ENCODE measurements around the gene FAM210A. TPM values are rescaled to one million over a fixed set of nuclear protein-coding genes. Genes with fewer than 3 reads are reported as not detected.
A peak's percentile ranks its signal among the peaks of the same experiment; 100 is the strongest.

Gene FAM210A
- total and polyA plus RNA-seq, 8 donors, result 1.4 to 35.0 (median 3.9) TPM

DNA sequence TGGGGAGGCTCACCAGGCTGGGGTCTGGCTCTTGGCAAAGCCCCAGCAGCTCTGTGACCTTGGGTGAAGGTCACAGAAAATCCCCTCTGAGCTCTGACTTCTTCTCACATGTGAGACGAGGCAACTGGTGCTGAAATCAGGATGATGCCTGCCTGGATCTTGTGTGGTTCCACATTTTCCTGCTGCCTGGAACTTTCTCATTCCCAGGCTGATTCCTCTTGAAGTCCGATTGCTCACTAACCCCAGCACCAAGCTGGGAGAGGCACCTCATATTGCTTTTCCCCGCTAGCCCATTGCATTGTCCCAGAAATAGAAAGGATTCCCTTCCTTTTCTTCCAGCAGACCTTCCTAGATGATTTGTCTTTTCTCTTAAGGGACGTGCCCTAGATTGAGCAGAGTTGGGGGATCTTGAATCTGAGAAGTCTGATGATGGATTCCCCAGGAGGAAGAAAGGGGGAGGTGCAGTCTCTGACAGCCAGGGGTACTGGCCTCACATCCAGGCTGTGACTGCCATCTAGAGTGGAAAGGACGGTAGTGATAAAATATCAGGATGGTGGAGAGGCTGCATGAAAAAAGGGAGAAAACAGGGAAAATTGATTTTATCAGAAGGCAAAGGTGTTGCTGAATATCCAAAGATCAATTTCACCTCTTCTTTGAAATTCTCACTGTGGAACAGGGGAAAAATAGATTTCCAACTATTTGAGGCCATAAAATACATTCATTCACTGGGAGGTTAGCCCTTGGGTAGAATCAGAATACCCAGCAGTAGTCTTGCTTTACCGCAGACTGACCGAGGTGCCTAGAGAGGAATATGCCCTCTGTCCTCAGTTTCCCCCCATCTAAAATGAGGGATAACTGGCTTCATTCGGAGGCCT is 96.3 kb downstream of the FAM210A start:
- TF ChIP-seq POLR2AphosphoS5 (IDR thresholded peaks at IDR 0.05) (peak in 1 of 3 donors; percentile 27), POLR2A (IDR thresholded peaks at IDR 0.05) (no peak), EP300 (IDR thresholded peaks at IDR 0.05) (no peak)
- TF ChIP-seq, protein P1, sequence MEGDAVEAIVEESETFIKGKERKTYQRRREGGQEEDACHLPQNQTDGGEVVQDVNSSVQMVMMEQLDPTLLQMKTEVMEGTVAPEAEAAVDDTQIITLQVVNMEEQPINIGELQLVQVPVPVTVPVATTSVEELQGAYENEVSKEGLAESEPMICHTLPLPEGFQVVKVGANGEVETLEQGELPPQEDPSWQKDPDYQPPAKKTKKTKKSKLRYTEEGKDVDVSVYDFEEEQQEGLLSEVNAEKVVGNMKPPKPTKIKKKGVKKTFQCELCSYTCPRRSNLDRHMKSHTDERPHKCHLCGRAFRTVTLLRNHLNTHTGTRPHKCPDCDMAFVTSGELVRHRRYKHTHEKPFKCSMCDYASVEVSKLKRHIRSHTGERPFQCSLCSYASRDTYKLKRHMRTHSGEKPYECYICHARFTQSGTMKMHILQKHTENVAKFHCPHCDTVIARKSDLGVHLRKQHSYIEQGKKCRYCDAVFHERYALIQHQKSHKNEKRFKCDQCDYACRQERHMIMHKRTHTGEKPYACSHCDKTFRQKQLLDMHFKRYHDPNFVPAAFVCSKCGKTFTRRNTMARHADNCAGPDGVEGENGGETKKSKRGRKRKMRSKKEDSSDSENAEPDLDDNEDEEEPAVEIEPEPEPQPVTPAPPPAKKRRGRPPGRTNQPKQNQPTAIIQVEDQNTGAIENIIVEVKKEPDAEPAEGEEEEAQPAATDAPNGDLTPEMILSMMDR (IDR thresholded peaks at IDR 0.05), result peak in 5 of 7 experiments; percentile 48 to 70 (median 57)
- H3K4me1 ChIP-seq, result peaks cover 0 to 14% (median 7%) of the 10 kb centered on the region in 4 donors
- intact Hi-C loops (cut with DNase I; ENCODE audit: low total_unique reads), result no loop called here
- H3K36me3 ChIP-seq, result peaks cover 0 to 5% (median 0%) of the 10 kb centered on the region in 4 donors
- H3K27ac ChIP-seq, result peak overlapping the region in 2 of 5 donors; percentile 2 to 60
- H3K27me3 ChIP-seq, result no peaks in the 10 kb centered on the region
- 46 to 54% (median 48%) methylated on average over 8 of the region's 8 CpGs for WGBS, 5 donors
- H3K9me3 ChIP-seq, result peaks cover 0 to 6% (median 0%) of the 10 kb centered on the region in 4 donors
- no peak overlapping the region for H3K4me3 ChIP-seq
- DNase-seq, result peak in 1 of 2 donors; percentile 84

DNA sequence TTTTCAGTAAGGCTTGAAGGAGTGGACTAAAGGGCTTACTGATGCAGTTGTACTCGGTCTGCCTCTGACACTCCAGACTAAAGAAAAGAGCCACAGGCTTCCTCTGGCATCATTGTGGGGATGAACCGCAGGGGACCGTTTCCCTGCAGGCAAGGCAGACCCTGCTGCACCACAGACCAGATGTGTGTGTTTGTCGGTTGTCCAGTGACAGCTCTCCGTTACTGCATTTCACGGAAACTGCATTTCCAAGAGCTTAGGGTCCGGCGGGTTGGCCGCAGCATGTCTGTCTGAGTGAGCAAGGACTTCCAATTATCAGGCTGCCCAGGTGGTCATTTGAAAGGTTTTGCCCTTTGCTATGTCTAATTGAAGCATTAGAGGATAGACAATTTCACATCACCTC is 98.1 kb downstream of the FAM210A start:
- 78 to 90% (median 82%) methylated on average over 9 of the region's 9 CpGs for WGBS, 5 donors
- no peak overlapping the region for H3K4me3 ChIP-seq
- DNase-seq, result no peak
- no peaks in the 10 kb centered on the region for H3K27me3 ChIP-seq
- peaks cover 0 to 14% (median 7%) of the 10 kb centered on the region in 4 donors for H3K4me1 ChIP-seq
- TF ChIP-seq, protein P1 (IDR thresholded peaks at IDR 0.05), result no peak
- TF ChIP-seq POLR2A (IDR thresholded peaks at IDR 0.05), result no peak
- no peak for TF ChIP-seq POLR2AphosphoS5 (IDR thresholded peaks at IDR 0.05)
- no peak for TF ChIP-seq EP300 (IDR thresholded peaks at IDR 0.05)
- no peak overlapping the region for H3K27ac ChIP-seq
- H3K36me3 ChIP-seq, result peaks cover 0 to 13% (median 6%) of the 10 kb centered on the region in 4 donors
- peaks cover 0 to 6% (median 0%) of the 10 kb centered on the region in 4 donors for H3K9me3 ChIP-seq
- intact Hi-C loops (cut with DNase I; ENCODE audit: low total_unique reads), result no loop called here

DNA sequence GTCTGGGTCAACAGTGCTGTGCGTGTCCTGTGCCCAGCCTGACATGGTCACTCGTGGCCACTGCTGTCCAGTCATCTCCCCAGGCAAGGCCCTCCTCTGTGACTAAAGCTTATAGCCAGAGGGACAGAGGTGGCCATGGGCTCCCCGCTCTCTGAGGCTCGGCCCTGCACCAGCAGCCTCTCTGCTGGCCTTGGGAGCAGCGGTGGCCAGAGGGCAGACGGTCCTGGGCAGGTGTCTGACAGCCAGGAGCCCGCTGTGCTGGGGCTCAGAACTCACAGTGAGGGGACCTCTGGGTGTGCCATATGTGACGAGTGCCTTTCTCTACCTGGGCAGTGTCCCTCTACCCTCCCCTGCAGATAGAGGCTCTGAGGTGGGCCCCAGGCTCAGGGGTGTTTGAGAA is 98.7 kb downstream of the FAM210A start:
- intact Hi-C loops (cut with DNase I; ENCODE audit: low total_unique reads), result no loop called here
- 84 to 92% (median 92%) methylated on average over 3 to 8 of the region's 8 CpGs for WGBS, 5 donors
- DNase-seq, result no peak

DNA sequence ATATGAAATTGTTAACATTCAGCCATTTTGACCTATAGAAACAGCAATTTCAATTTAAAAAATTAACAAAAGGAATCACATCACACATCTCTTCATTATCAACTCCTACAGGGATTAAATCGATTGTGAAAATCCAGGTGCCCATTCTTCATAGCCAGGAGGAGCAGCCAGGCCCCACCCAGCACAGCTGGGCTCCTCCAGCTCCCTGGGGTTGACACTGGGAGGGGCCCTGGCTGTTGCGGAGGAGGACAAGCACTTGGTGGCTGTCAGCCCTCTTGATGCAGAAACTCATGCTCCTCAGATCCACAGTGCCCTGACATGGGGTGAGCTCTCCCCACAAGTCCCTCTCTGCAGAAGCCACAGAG is 99.8 kb downstream of the FAM210A start:
- Histone ChIP-seq H3K27me3 (no peaks in the 10 kb centered on the region), H3K9me3 (no peaks in the 10 kb centered on the region), H3K4me1 (peaks cover 0 to 14% (median 7%) of the 10 kb centered on the region in 4 donors), H3K27ac (no peak overlapping the region), H3K4me3 (no peak overlapping the region), H3K36me3 (peaks cover 0 to 30% (median 13%) of the 10 kb centered on the region in 4 donors)
- DNase-seq, result no peak
- no peak for TF ChIP-seq EP300 (IDR thresholded peaks at IDR 0.05)
- TF ChIP-seq, protein P1 (IDR thresholded peaks at IDR 0.05), result no peak
- TF ChIP-seq POLR2A (IDR thresholded peaks at IDR 0.05), result no peak
- no peak for TF ChIP-seq POLR2AphosphoS5 (IDR thresholded peaks at IDR 0.05)
- intact Hi-C loops (cut with DNase I; ENCODE audit: low total_unique reads), result no loop called here
- WGBS, 5 donors, result 55 to 84% (median 62%) methylated on average over 2 of the region's 2 CpGs

More for the DNA sequence above, 98.7 kb downstream of the FAM210A start:
- Histone ChIP-seq H3K9me3 (peaks cover 0 to 6% (median 0%) of the 10 kb centered on the region in 4 donors), H3K4me1 (peaks cover 0 to 14% (median 7%) of the 10 kb centered on the region in 4 donors), H3K36me3 (peaks cover 0 to 19% (median 8%) of the 10 kb centered on the region in 4 donors), H3K27ac (no peak overlapping the region), H3K27me3 (no peaks in the 10 kb centered on the region), H3K4me3 (no peak overlapping the region)
- TF ChIP-seq POLR2AphosphoS5 (IDR thresholded peaks at IDR 0.05), result no peak
- TF ChIP-seq, protein P1 (IDR thresholded peaks at IDR 0.05), result no peak
- TF ChIP-seq EP300 (IDR thresholded peaks at IDR 0.05), result no peak
- no peak for TF ChIP-seq POLR2A (IDR thresholded peaks at IDR 0.05)

Measured in stomach (tissue), 9 donors.